Frontal cortex (tissue), 4 donors: ENCODE results near the gene PRH1. TPM values are rescaled to one million over a fixed set of nuclear protein-coding genes. Genes with fewer than 3 reads are reported as not detected.

ENCODE experiments used
- DNase-seq, 2 donors: peaks; one replicate each; pipeline ENCODE4 v3.0.0; 2012; ENCODE audit warnings: low spot score in 2 of 2
- FAIRE-seq: peaks from 2 replicates; lab custom pipeline; 2012; peaks lifted over from hg19 to GRCh38; lab: Jason Lieb, UNC
- small RNA-seq: library from RNA; depleted of rRNA; stranded (forward); fragments of <200 nt; gene quantifications from one replicate; pipeline ENCODE3, GENCODE V24; 2014
- total RNA-seq: library from RNA; depleted of rRNA; stranded (reverse); fragments of >200 nt; gene quantifications from one replicate; pipeline ENCODE4 v1.2.3, GENCODE V29; 2014
- donor health status: control.
- donor health status: control.
- donor health status: control.

Gene PRH1
- total RNA-seq, 1 donor from 2014 or later, result 42.0 TPM

GRCh38 chr12:10847744-10848143 lies 36.3 kb downstream of the PRH1 start:
- DNase-seq, result no peak
- FAIRE-seq, result no peak

- FAIRE-seq (no peak), DNase-seq (no peak)
Observed at GRCh38 chr12:10842862-10843261, 41.2 kb downstream of the PRH1 start.

GRCh38 chr12:10838461-10838860 lies 45.6 kb downstream of the PRH1 start:
- FAIRE-seq (no peak), DNase-seq (no peak)

Small RNA genes lying within 50 kb of the gene (small RNA-seq; reads per million reads assigned to genes)
- not detected for gene PRR4

Other genes starting within 250 kb of the PRH1 start
- gene STYK1, start 210.2 kb downstream of the PRH1 start, total RNA-seq, result 2.9 TPM
- gene YBX3, start 160.9 kb downstream of the PRH1 start, total RNA-seq, result 6.9 TPM
- gene TAS2R7, start 81.6 kb downstream of the PRH1 start, total RNA-seq, result 0.41 TPM
- gene TAS2R8, start 77.0 kb downstream of the PRH1 start, total RNA-seq, result under 0.01 TPM
- 0.41 TPM for gene TAS2R9, start 74.1 kb downstream of the PRH1 start, total RNA-seq
- gene TAS2R10, start 57.9 kb downstream of the PRH1 start, total RNA-seq, result 2.4 TPM
- gene PRR4, start 34.8 kb downstream of the PRH1 start, total RNA-seq, result 1.2 TPM
- gene TAS2R13, start 25.3 kb upstream of the PRH1 start, total RNA-seq, result 2.4 TPM
- gene PRH2, start 45.0 kb upstream of the PRH1 start, total RNA-seq, result not detected
- 5.3 TPM for gene TAS2R14, start 55.0 kb upstream of the PRH1 start, total RNA-seq
- gene TAS2R50, start 102.7 kb upstream of the PRH1 start, total RNA-seq, result 3.7 TPM
- 6.9 TPM for gene TAS2R20, start 114.0 kb upstream of the PRH1 start, total RNA-seq
- 6.9 TPM for gene TAS2R19, start 138.4 kb upstream of the PRH1 start, total RNA-seq
- gene TAS2R31, start 147.2 kb upstream of the PRH1 start, total RNA-seq, result 7.3 TPM
- gene TAS2R46, start 178.0 kb upstream of the PRH1 start, total RNA-seq, result 1.6 TPM
- gene TAS2R43, start 208.1 kb upstream of the PRH1 start, total RNA-seq, result 3.7 TPM